VCaP (cell line): ENCODE measurements around the gene CCKAR.
A peak's percentile ranks its signal among the peaks of the same experiment; 100 is the strongest.

Source experiments
- H3K27ac ChIP-seq: fragments of 450-650 bp; 2 replicates; pipeline ENCODE4 v1.5.1; 2017
- TF ChIP-seq, protein P1 (sequence below): fragments of 450-650 bp; conservative IDR thresholded peaks from 2 replicates; pipeline ENCODE4 v1.5.1; 2017; ENCODE audit warnings: mild to moderate bottlenecking, moderate library complexity

CCKAR gene

GRCh38 chr4:26466578-26467270, 23.6 kb downstream of the CCKAR start:
- TF ChIP-seq, protein P1, sequence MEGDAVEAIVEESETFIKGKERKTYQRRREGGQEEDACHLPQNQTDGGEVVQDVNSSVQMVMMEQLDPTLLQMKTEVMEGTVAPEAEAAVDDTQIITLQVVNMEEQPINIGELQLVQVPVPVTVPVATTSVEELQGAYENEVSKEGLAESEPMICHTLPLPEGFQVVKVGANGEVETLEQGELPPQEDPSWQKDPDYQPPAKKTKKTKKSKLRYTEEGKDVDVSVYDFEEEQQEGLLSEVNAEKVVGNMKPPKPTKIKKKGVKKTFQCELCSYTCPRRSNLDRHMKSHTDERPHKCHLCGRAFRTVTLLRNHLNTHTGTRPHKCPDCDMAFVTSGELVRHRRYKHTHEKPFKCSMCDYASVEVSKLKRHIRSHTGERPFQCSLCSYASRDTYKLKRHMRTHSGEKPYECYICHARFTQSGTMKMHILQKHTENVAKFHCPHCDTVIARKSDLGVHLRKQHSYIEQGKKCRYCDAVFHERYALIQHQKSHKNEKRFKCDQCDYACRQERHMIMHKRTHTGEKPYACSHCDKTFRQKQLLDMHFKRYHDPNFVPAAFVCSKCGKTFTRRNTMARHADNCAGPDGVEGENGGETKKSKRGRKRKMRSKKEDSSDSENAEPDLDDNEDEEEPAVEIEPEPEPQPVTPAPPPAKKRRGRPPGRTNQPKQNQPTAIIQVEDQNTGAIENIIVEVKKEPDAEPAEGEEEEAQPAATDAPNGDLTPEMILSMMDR = no peak
- H3K27ac ChIP-seq = no peak overlapping the region

DNA sequence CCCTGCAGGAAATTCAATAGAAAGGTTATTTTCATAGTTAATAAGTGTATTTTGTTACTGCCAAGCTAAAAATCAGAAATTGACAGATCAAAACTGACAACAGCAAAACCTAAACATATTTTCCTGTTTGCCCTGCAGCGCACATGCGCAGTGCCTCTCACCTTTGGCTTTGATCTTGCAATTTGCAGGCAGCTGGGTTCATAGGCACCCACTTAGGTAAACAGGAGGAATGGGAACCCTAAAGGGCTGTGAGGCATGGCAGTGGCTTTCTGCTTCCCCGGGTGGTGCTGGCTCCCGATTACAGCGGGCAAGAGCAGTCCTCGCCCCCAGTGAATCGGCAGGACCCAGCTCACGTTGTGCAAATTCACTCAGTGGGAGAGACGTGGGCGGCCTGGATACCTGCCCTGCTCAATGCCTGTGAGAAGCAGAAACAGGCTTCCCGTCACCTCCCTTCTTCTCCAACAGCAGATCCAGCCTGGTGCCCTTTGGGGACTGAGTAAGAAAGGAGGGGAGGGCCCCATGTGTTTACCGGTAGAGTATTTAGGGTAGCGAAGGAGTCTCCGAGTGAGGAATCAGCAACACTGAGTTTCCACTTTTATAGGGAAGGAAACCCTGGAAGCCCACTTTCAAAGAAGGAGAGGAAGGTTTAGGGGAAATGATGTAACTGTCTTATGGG, 25.7 kb downstream of the CCKAR start:
- H3K27ac ChIP-seq = no peak overlapping the region
- TF ChIP-seq, protein P1 = no peak

- TF ChIP-seq, protein P1 = no peak
- no peak overlapping the region for H3K27ac ChIP-seq
These were observed 26.9 kb downstream of the CCKAR start for GRCh38 chr4:26463386-26463785.

DNA sequence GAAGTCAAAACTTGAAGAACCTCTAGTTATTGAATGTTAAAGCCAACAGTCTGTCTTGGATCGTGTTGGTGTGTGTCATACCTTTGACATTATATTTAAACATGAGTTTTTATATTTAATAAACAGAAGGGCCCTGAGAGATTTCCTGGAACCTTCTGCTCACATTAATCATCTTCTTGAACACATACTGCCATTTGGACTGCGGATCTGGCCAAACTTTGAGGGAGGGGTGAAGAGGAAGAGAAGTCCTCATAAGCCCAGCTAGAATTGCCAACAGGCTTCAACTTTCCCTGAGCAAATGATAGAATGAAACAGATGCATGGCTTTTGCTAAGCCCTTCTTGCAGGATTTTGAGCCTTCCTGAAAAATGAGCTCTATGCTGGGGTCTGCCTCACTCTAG, 27.4 kb downstream of the CCKAR start:
- no peak overlapping the region for H3K27ac ChIP-seq
- TF ChIP-seq, protein P1 = no peak

- H3K27ac ChIP-seq = no peak overlapping the region
- TF ChIP-seq, protein P1 = no peak
These were observed 30.3 kb downstream of the CCKAR start for GRCh38 chr4:26459756-26460530.

DNA sequence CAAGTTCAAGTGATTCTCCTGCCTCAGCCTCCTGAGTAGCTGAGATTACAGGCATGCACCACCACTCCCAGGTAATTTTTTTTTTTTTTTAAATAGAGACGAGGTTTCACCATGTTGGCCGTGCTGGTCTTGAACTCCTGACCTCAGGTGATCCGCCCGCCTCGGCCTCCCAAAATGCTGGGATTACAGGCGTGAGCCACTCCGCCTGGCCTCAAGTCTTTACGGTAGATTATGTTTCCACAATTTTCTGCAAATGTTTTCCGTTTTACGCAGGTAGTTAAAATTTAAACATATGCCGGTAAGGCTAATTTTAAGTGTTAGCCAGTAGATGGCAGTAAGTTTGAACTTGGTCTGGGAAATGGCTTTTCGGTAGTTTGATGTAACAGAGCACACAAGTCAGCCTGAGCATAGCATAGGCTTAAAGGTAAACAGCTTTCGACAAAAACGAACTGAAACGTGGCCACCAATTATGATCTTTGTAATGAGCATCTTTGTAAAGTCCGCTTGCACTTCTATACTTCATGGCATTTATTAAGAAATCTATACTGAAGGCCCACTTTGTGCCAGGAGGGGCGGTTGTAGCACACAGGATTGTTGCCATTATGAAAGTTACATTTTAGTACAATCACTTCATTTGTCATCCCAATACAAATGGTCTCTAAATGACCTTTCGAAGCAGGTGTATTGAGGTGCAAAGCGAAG, 31.1 kb downstream of the CCKAR start:
- TF ChIP-seq, protein P1 = peak; percentile 77
- H3K27ac ChIP-seq = no peak overlapping the region

DNA sequence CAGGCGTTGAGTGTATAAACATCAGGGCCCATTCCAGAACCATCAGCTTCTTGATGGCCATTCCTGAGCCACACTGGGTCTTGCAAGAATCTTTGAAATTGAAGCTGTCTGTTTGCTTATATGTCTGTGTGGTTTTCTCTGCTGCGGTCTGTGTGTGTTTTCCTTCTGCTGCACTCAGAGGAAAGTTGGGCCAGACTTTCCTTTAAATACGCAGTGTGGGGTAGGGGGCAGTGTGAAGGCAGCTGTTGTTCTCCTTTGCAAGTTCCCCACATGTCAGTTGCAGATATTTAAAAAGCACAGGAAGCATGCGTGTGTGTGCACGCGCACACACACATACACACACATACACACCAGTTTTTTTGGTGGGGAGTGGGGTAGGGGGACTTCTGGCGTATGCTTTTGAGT, 32.1 kb downstream of the CCKAR start:
- TF ChIP-seq, protein P1 = no peak
- no peak overlapping the region for H3K27ac ChIP-seq
